Mammary epithelial cell (primary cell): ENCODE results near the gene HHAT.

Experiments used
- EZH2 ChIP-seq: IDR thresholded peaks from 2 replicates; pipeline ENCODE4 v1.6.1; 2012; ENCODE audit warnings: low read length, inconsistent platforms, borderline replicate concordance
- TF ChIP-seq, protein P1 (sequence below), 2 donors: IDR thresholded peaks in 1 of 2; conservative IDR thresholded peaks in 1 of 2; 2 replicates each; pipeline ENCODE4 v1.5.1; 2011 to 2012; ENCODE audit warnings: inconsistent platforms in 2 of 2, low read length in 2 of 2, mild to moderate bottlenecking in 2 of 2, control low read depth in 1 of 2, low read depth in 1 of 2; ENCODE audit not compliant: insufficient read depth in 1 of 2; ENCODE audit errors: extremely low read depth in 1 of 2

DNA sequence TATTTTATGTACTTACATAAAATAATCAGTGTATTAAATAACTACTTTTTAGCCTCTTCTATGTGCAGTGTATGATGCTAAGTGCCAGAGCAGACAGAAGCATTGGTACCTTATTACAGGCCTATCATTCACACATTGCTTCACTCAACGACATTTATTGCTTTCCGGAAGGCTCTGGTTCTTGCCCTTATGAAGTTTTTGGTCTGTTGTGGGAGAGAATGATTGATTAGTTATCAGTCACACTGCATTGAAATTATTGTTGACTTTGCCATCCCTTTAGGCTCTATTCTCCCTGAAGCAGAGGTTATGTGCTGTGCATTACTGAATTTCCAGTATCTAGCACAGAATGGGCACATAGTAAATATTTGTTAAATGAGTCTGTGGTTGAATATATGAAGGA lies 178.0 kb downstream of the HHAT start:
- TF ChIP-seq EZH2: no peak
- TF ChIP-seq, protein P1, sequence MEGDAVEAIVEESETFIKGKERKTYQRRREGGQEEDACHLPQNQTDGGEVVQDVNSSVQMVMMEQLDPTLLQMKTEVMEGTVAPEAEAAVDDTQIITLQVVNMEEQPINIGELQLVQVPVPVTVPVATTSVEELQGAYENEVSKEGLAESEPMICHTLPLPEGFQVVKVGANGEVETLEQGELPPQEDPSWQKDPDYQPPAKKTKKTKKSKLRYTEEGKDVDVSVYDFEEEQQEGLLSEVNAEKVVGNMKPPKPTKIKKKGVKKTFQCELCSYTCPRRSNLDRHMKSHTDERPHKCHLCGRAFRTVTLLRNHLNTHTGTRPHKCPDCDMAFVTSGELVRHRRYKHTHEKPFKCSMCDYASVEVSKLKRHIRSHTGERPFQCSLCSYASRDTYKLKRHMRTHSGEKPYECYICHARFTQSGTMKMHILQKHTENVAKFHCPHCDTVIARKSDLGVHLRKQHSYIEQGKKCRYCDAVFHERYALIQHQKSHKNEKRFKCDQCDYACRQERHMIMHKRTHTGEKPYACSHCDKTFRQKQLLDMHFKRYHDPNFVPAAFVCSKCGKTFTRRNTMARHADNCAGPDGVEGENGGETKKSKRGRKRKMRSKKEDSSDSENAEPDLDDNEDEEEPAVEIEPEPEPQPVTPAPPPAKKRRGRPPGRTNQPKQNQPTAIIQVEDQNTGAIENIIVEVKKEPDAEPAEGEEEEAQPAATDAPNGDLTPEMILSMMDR (conservative IDR thresholded peaks at IDR 0.05 in 1 of 2, IDR thresholded peaks at IDR 0.05 in 1 of 2; ENCODE audit: extremely low read depth in 1 of 2, insufficient read depth in 1 of 2, low read depth in 1 of 2, low read length in 2 of 2): no peak
